ENCODE measurements around the gene FBP1.

Gene FBP1

DNA sequence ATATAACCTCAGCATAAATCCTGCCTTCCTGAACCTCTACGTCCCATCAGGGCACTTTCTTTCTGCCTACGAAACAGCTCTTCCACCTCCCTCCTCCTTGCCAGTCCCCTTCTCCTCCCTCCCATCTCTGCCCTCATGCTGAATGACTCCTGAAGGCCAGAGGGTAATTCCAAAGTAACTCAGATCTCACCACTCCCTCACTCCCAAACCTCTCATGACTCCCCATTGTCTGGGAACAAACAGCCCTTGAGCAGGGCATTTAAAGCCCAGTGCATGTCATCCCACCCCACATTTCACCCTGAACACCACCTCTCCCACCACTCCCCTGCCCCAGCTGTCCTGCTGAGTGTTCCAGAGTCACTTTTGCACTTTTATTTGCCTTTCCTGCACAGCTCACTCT is 8.9 kb upstream of the FBP1 start:
- TF ChIP-seq, protein P1, sequence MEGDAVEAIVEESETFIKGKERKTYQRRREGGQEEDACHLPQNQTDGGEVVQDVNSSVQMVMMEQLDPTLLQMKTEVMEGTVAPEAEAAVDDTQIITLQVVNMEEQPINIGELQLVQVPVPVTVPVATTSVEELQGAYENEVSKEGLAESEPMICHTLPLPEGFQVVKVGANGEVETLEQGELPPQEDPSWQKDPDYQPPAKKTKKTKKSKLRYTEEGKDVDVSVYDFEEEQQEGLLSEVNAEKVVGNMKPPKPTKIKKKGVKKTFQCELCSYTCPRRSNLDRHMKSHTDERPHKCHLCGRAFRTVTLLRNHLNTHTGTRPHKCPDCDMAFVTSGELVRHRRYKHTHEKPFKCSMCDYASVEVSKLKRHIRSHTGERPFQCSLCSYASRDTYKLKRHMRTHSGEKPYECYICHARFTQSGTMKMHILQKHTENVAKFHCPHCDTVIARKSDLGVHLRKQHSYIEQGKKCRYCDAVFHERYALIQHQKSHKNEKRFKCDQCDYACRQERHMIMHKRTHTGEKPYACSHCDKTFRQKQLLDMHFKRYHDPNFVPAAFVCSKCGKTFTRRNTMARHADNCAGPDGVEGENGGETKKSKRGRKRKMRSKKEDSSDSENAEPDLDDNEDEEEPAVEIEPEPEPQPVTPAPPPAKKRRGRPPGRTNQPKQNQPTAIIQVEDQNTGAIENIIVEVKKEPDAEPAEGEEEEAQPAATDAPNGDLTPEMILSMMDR (conservative IDR thresholded peaks at IDR 0.05; ENCODE audit: low read depth, low read length): no peak
- H3K27ac ChIP-seq: no peak overlapping the region
- no peak overlapping the region for H3K4me2 ChIP-seq
- no peak overlapping the region for H3K9ac ChIP-seq
- H3K27me3 ChIP-seq (ENCODE audit: insufficient read depth, low read depth): no peaks in the 10 kb centered on the region
- no peaks in the 10 kb centered on the region for H4K20me1 ChIP-seq (ENCODE audit: insufficient read depth)
- H3K4me3 ChIP-seq (IDR thresholded peaks at IDR 0.05; ENCODE audit: insufficient read depth, low read depth, low read length): no peak overlapping the region
- H3K36me3 ChIP-seq (ENCODE audit: insufficient read depth): no peaks in the 10 kb centered on the region
- H3K4me1 ChIP-seq (ENCODE audit: low read depth, poor library complexity, severe bottlenecking): no peaks in the 10 kb centered on the region
- no peaks in the 10 kb centered on the region for H3K79me2 ChIP-seq (ENCODE audit: insufficient read depth, low read depth)
- no peak overlapping the region for H2AFZ ChIP-seq (ENCODE audit: low read depth)

DNA sequence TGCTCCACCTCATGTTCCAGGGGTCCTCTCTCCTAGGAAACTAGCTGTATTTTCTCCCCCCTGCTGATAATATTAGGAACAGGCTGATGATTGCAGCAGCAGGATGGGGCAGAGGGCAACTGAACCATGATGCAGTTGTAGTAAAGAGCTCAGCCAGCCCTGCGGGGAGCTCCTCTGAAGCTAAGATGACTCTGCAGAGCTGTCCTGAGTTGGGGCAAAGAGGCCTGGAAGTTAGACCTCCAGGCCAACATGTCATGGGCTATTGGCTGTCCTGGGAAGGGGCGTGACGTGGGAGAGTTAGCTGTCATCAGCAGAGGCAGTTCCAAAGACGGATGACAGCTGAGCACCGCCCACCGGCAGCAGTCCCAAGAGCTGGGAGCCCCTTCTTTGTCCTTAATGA is 6.6 kb upstream of the FBP1 start:
- Histone ChIP-seq H3K27me3 (ENCODE audit: insufficient read depth, low read depth) (no peaks in the 10 kb centered on the region), H3K4me3 (IDR thresholded peaks at IDR 0.05; ENCODE audit: insufficient read depth, low read depth, low read length) (no peak overlapping the region), H3K79me2 (ENCODE audit: insufficient read depth, low read depth) (no peaks in the 10 kb centered on the region), H3K4me1 (ENCODE audit: low read depth, poor library complexity, severe bottlenecking) (no peaks in the 10 kb centered on the region), H3K9ac (no peak overlapping the region), H3K27ac (no peak overlapping the region), H3K4me2 (no peak overlapping the region), H4K20me1 (ENCODE audit: insufficient read depth) (no peaks in the 10 kb centered on the region), H3K36me3 (ENCODE audit: insufficient read depth) (no peaks in the 10 kb centered on the region), H2AFZ (ENCODE audit: low read depth) (no peak overlapping the region)
- TF ChIP-seq, protein P1 (conservative IDR thresholded peaks at IDR 0.05; ENCODE audit: low read depth, low read length): no peak

DNA sequence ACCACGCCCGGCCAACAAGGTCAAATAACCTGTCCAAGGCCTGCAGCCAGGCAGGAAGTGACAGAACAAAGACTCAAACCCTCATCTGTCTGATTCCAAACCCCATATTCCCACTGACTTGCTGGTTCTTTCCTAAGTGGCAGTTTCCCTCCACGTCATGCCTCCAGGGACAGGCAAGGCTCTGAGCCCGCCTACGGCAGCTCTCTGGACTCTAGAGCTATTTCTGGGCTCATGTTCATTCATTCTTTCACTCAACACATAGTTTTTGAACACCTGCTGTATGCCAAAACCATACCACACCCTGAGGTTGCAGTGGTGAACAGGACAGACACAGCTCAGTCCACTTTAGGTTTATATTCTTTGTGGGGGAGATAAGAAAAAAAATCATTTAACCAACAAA is 5.2 kb upstream of the FBP1 start:
- no peaks in the 10 kb centered on the region for H3K4me1 ChIP-seq (ENCODE audit: low read depth, poor library complexity, severe bottlenecking)
- no peak overlapping the region for H2AFZ ChIP-seq (ENCODE audit: low read depth)
- no peak overlapping the region for H3K9ac ChIP-seq
- no peak overlapping the region for H3K4me2 ChIP-seq
- no peak overlapping the region for H3K27ac ChIP-seq
- H3K36me3 ChIP-seq (ENCODE audit: insufficient read depth): no peaks in the 10 kb centered on the region
- H3K4me3 ChIP-seq (IDR thresholded peaks at IDR 0.05; ENCODE audit: insufficient read depth, low read depth, low read length): no peak overlapping the region
- H3K79me2 ChIP-seq (ENCODE audit: insufficient read depth, low read depth): no peaks in the 10 kb centered on the region
- H3K27me3 ChIP-seq (ENCODE audit: insufficient read depth, low read depth): peaks cover 4% of the 10 kb centered on the region; the same call in 1 of the 2 replicates
- H4K20me1 ChIP-seq (ENCODE audit: insufficient read depth): no peaks in the 10 kb centered on the region
- TF ChIP-seq, protein P1 (conservative IDR thresholded peaks at IDR 0.05; ENCODE audit: low read depth, low read length): no peak

DNA sequence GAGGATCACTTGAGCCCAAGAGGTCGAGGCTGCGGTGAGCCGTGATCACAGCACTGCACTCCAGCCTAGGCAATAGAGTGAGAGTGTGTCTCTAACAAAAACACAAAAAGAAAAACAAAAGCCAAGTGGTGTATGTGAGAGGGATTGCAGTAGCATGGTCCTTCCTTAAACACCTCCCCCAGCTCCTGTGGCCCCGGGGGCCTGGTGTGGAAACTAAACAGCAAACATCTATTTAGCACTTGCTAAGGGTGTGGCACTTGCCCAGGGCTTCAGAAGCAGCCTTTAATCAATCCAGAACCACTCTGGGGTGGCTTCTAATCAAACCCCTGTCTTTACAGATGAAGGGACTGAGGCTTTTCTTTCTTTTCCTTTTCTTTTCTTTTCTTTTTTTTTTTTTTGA is 4.4 kb upstream of the FBP1 start:
- H4K20me1 ChIP-seq (ENCODE audit: insufficient read depth): no peaks in the 10 kb centered on the region
- H3K27me3 ChIP-seq (ENCODE audit: insufficient read depth, low read depth): peaks cover 10% of the 10 kb centered on the region; the same call in 1 of the 2 replicates
- H3K27ac ChIP-seq: no peak overlapping the region
- no peak overlapping the region for H3K4me2 ChIP-seq
- H3K9ac ChIP-seq: no peak overlapping the region
- H3K79me2 ChIP-seq (ENCODE audit: insufficient read depth, low read depth): no peaks in the 10 kb centered on the region
- no peak overlapping the region for H2AFZ ChIP-seq (ENCODE audit: low read depth)
- TF ChIP-seq, protein P1 (conservative IDR thresholded peaks at IDR 0.05; ENCODE audit: low read depth, low read length): no peak
- H3K36me3 ChIP-seq (ENCODE audit: insufficient read depth): no peaks in the 10 kb centered on the region
- H3K4me3 ChIP-seq (IDR thresholded peaks at IDR 0.05; ENCODE audit: insufficient read depth, low read depth, low read length): no peak overlapping the region
- H3K4me1 ChIP-seq (ENCODE audit: low read depth, poor library complexity, severe bottlenecking): no peaks in the 10 kb centered on the region
